ENCODE data around the gene ATPAF2. TPM values are rescaled to one million over a fixed set of nuclear protein-coding genes. Genes with fewer than 3 reads are reported as not detected.
A peak's percentile ranks its signal among the peaks of the same experiment; 100 is the strongest.

ATPAF2 gene
- total RNA-seq, 1 experiment from 2014 or later = 38.8 TPM

DNA sequence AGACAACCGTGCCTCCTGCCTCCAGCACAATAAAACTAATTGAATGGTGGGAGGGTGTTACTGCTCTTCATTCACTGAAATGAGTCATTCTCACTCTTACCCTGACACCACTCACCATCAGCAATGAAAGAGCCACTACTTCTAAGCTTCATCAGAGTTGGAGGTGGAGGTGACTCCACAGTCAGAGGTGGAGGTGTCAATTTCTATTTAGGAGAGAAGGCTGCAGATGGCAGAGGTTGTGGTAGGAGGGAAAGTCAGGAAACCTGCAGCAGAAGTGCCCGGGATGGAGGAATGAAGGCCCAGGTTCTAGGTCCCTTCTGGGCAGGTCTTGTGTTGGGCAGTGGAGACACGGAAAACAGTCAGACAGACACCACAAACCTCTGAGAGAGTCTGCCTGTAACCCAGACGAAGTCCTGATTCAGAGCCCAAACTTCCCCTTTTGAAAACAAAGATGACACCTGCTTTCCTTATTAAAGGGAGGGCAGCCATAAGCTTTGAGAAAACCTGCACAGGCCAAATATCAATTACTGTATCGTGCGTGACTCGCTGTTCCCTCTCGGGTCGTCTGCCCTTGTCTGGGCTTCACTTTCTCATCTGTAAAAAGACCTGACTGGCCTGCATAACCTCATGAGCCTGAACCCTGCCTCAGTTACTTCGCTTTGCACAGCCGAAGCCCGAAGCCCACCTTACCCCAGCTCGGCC, 668 bp downstream of the ATPAF2 start:
- peaks cover 92% of the 10 kb centered on the region for H3K79me2 ChIP-seq (ENCODE audit: low read length)
- no peaks in the 10 kb centered on the region for H4K20me1 ChIP-seq (ENCODE audit: insufficient read depth, low read depth, low read length)
- H3K27me3 ChIP-seq (ENCODE audit: low read length) = no peaks in the 10 kb centered on the region
- DNase-seq = peak; percentile 86
- peak overlapping the region; percentile 89 for H3K9ac ChIP-seq (ENCODE audit: low read length)
- no peaks in the 10 kb centered on the region for H3K9me2 ChIP-seq (replicated peaks; ENCODE audit: insufficient read depth, low read length)
- no peaks in the 10 kb centered on the region for H3K9me3 ChIP-seq (ENCODE audit: low read length)
- peaks cover 68% of the 10 kb centered on the region for H3K4me1 ChIP-seq (ENCODE audit: low read length)
- peak overlapping the region; percentile 69; the same call in 1 of the 2 replicates for H2AFZ ChIP-seq (ENCODE audit: low read length)
- peak overlapping the region; percentile 70 for H3K27ac ChIP-seq (ENCODE audit: low read length)
- peak overlapping the region; percentile 92 for H3K4me2 ChIP-seq (ENCODE audit: low read depth, low read length, poor library complexity, severe bottlenecking)
- no peaks in the 10 kb centered on the region for H3K36me3 ChIP-seq (ENCODE audit: insufficient read depth, low read length)
- H3K4me3 ChIP-seq (ENCODE audit: low read length) = peak overlapping the region; percentile 81

GRCh38 chr17:18037486-18037885, 1.5 kb downstream of the ATPAF2 start:
- peak overlapping the region; percentile 81 for H3K4me3 ChIP-seq (ENCODE audit: low read length)
- H3K79me2 ChIP-seq (ENCODE audit: low read length) = peaks cover 92% of the 10 kb centered on the region

GRCh38 chr17:18035704-18036103, 3.3 kb downstream of the ATPAF2 start:
- peaks cover 90% of the 10 kb centered on the region for H3K79me2 ChIP-seq (ENCODE audit: low read length)
- no peaks in the 10 kb centered on the region for H3K27me3 ChIP-seq (ENCODE audit: low read length)
- H3K4me2 ChIP-seq (ENCODE audit: low read depth, low read length, poor library complexity, severe bottlenecking) = no peak overlapping the region
- no peaks in the 10 kb centered on the region for H3K9me3 ChIP-seq (ENCODE audit: low read length)
- H3K4me3 ChIP-seq (ENCODE audit: low read length) = no peak overlapping the region
- no peak overlapping the region for H3K27ac ChIP-seq (ENCODE audit: low read length)
- DNase-seq = no peak
- no peak overlapping the region for H2AFZ ChIP-seq (ENCODE audit: low read length)
- no peaks in the 10 kb centered on the region for H4K20me1 ChIP-seq (ENCODE audit: insufficient read depth, low read depth, low read length)
- H3K4me1 ChIP-seq (ENCODE audit: low read length) = peaks cover 58% of the 10 kb centered on the region
- no peaks in the 10 kb centered on the region for H3K9me2 ChIP-seq (replicated peaks; ENCODE audit: insufficient read depth, low read length)
- no peak overlapping the region for H3K9ac ChIP-seq (ENCODE audit: low read length)
- no peaks in the 10 kb centered on the region for H3K36me3 ChIP-seq (ENCODE audit: insufficient read depth, low read length)

More at GRCh38 chr17:18037486-18037885, 1.5 kb downstream of the ATPAF2 start:
- H3K4me1 ChIP-seq (ENCODE audit: low read length) = peaks cover 68% of the 10 kb centered on the region
- DNase-seq = peak; percentile 76
- peak overlapping the region; percentile 70 for H3K27ac ChIP-seq (ENCODE audit: low read length)
- no peaks in the 10 kb centered on the region for H4K20me1 ChIP-seq (ENCODE audit: insufficient read depth, low read depth, low read length)
- H3K9me2 ChIP-seq (replicated peaks; ENCODE audit: insufficient read depth, low read length) = no peaks in the 10 kb centered on the region
- no peaks in the 10 kb centered on the region for H3K27me3 ChIP-seq (ENCODE audit: low read length)
- H3K9me3 ChIP-seq (ENCODE audit: low read length) = no peaks in the 10 kb centered on the region
- no peaks in the 10 kb centered on the region for H3K36me3 ChIP-seq (ENCODE audit: insufficient read depth, low read length)
- no peak overlapping the region for H2AFZ ChIP-seq (ENCODE audit: low read length)
- H3K9ac ChIP-seq (ENCODE audit: low read length) = peak overlapping the region; percentile 89
- peak overlapping the region; percentile 92 for H3K4me2 ChIP-seq (ENCODE audit: low read depth, low read length, poor library complexity, severe bottlenecking)

DNA sequence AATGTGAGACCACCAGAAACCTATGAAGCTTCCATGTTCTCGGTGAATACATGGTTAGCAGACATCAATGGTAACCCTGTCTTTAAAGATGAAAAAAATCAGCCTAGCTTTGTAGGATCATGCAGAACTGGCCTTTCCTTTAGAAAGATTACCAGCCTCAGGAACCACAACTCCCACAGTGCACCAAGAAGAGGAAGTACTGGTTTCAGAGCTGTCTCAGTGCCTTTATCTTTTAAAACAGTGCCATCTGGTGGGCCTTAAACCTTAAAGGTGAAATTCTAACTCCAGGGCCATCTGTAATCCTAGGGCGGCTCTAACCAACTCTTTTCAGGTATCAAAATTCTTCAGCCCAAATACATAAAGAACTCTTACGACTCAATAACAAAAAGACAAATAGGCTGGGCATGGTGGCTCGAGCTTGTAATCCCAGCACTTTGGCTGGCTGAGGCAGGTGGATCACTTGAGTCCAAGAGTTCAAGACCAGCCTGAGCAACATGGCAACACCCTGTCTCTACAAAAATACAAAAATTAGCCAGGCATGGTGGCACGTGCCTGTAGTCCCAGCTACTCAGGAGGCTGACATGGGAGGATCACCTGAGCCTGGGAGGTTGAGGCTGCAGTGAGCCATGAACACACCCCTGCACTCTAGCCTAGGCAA, 5.4 kb downstream of the ATPAF2 start:
- no peak overlapping the region for H3K27ac ChIP-seq (ENCODE audit: low read length)
- peak; percentile 94 for DNase-seq
- peaks cover 84% of the 10 kb centered on the region for H3K79me2 ChIP-seq (ENCODE audit: low read length)
- no peaks in the 10 kb centered on the region for H3K27me3 ChIP-seq (ENCODE audit: low read length)
- H3K36me3 ChIP-seq (ENCODE audit: insufficient read depth, low read length) = no peaks in the 10 kb centered on the region
- no peak overlapping the region for H2AFZ ChIP-seq (ENCODE audit: low read length)
- no peak overlapping the region for H3K4me3 ChIP-seq (ENCODE audit: low read length)
- no peak overlapping the region; the same call in 1 of the 2 replicates for H3K9ac ChIP-seq (ENCODE audit: low read length)
- no peaks in the 10 kb centered on the region for H3K9me2 ChIP-seq (replicated peaks; ENCODE audit: insufficient read depth, low read length)
- peak overlapping the region; percentile 15 for H3K4me2 ChIP-seq (ENCODE audit: low read depth, low read length, poor library complexity, severe bottlenecking)
- H3K4me1 ChIP-seq (ENCODE audit: low read length) = peaks cover 52% of the 10 kb centered on the region
- H3K9me3 ChIP-seq (ENCODE audit: low read length) = no peaks in the 10 kb centered on the region
- H4K20me1 ChIP-seq (ENCODE audit: insufficient read depth, low read depth, low read length) = no peaks in the 10 kb centered on the region

- Histone ChIP-seq H3K9me3 (ENCODE audit: low read length) (no peaks in the 10 kb centered on the region), H3K9me2 (replicated peaks; ENCODE audit: insufficient read depth, low read length) (no peaks in the 10 kb centered on the region), H3K4me1 (ENCODE audit: low read length) (peaks cover 39% of the 10 kb centered on the region), H3K9ac (ENCODE audit: low read length) (peak overlapping the region; percentile 19; the same call in 1 of the 2 replicates), H3K27ac (ENCODE audit: low read length) (no peak overlapping the region), H3K36me3 (ENCODE audit: insufficient read depth, low read length) (peaks cover 7% of the 10 kb centered on the region; the same call in 1 of the 2 replicates), H2AFZ (ENCODE audit: low read length) (no peak overlapping the region), H3K4me2 (ENCODE audit: low read depth, low read length, poor library complexity, severe bottlenecking) (no peak overlapping the region), H4K20me1 (ENCODE audit: insufficient read depth, low read depth, low read length) (no peaks in the 10 kb centered on the region), H3K79me2 (ENCODE audit: low read length) (peaks cover 75% of the 10 kb centered on the region), H3K27me3 (ENCODE audit: low read length) (no peaks in the 10 kb centered on the region), H3K4me3 (ENCODE audit: low read length) (no peak overlapping the region)
- DNase-seq = no peak
These were observed 7.0 kb downstream of the ATPAF2 start for GRCh38 chr17:18031955-18032354.

DNA sequence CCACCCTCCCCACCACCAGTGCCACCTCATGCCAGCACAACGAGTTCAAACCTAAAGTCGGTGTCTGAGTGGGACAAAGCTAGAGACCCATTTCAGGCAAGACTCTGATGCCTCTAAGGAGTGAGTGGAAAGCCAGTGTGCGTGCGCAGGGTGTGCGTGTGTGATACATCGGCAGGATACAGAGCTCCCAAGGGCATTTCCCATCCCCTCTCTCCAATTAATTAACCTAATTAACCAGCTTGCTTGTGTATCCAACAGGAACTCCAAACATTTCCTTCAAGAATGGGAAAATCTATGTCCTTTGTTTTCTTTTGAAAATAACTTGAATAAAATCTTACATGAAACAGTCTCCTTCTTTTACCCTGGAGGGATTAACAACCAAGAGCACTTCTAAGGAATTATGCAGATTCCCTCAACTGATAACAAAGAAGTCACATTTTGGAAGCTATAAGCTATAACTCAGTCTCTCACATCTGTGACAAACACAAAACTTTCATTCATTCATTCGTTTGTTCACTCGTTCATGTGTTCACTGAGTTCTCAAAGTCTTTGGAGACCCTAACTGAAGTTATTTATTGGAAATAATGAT, 9.9 kb downstream of the ATPAF2 start:
- no peak overlapping the region for H3K27ac ChIP-seq (ENCODE audit: low read length)
- H3K4me3 ChIP-seq (ENCODE audit: low read length) = no peak overlapping the region
- H2AFZ ChIP-seq (ENCODE audit: low read length) = no peak overlapping the region
- H3K27me3 ChIP-seq (ENCODE audit: low read length) = no peaks in the 10 kb centered on the region
- DNase-seq = no peak
- H3K9me3 ChIP-seq (ENCODE audit: low read length) = no peaks in the 10 kb centered on the region
- peaks cover 7% of the 10 kb centered on the region; the same call in 1 of the 2 replicates for H3K36me3 ChIP-seq (ENCODE audit: insufficient read depth, low read length)
- H3K4me1 ChIP-seq (ENCODE audit: low read length) = peaks cover 20% of the 10 kb centered on the region
- no peak overlapping the region for H3K4me2 ChIP-seq (ENCODE audit: low read depth, low read length, poor library complexity, severe bottlenecking)
- H3K79me2 ChIP-seq (ENCODE audit: low read length) = peaks cover 47% of the 10 kb centered on the region
- no peaks in the 10 kb centered on the region for H3K9me2 ChIP-seq (replicated peaks; ENCODE audit: insufficient read depth, low read length)
- no peak overlapping the region for H3K9ac ChIP-seq (ENCODE audit: low read length)
- no peaks in the 10 kb centered on the region for H4K20me1 ChIP-seq (ENCODE audit: insufficient read depth, low read depth, low read length)

DNA sequence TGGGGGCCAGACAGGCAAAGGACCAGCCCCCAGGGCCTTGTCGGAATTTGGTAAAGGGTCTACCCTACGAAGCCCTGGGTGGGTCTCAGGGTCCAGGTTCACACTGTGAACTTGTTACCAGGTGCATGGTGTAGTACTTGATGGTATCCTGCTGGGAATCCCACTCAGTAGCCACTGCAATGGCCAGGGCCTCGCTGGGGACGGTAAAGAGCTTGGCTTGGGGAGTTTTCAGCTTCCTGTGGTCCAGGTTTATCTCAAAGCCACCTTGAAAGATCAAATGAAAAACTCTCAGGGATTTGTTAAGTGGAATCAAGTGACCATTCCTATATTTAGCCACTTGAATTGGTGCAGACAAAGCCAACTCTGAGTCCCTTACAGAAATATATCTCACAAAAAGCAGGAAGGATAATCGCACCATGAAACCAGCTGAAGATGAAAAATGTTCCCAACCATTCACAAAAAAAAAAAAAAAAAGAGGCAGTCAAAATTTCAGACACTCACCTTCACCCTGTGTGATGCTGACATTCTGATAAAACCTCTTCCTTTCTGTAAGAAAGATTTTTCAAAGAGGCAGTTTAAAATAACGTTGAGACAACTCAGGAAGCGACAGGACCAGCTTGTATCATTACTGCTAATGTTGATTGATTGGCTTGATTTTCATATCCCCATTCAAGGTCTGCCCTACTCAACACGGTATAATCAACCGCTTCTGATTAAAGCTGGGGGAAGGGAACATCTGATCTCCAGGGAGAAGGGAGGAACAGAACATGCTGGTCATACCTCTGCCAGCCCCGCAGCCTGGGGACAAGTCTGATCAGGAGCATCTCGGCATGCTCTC, 10.6 kb downstream of the ATPAF2 start:
- H3K27ac ChIP-seq (ENCODE audit: low read length) = no peak overlapping the region
- no peak overlapping the region for H3K9ac ChIP-seq (ENCODE audit: low read length)
- H4K20me1 ChIP-seq (ENCODE audit: insufficient read depth, low read depth, low read length) = no peaks in the 10 kb centered on the region
- no peak overlapping the region for H3K4me2 ChIP-seq (ENCODE audit: low read depth, low read length, poor library complexity, severe bottlenecking)
- peaks cover 10% of the 10 kb centered on the region; the same call in 1 of the 2 replicates for H3K36me3 ChIP-seq (ENCODE audit: insufficient read depth, low read length)
- peaks cover 41% of the 10 kb centered on the region for H3K79me2 ChIP-seq (ENCODE audit: low read length)
- DNase-seq = no peak
- H2AFZ ChIP-seq (ENCODE audit: low read length) = no peak overlapping the region
- H3K4me3 ChIP-seq (ENCODE audit: low read length) = no peak overlapping the region
- H3K4me1 ChIP-seq (ENCODE audit: low read length) = peaks cover 17% of the 10 kb centered on the region
- H3K9me2 ChIP-seq (replicated peaks; ENCODE audit: insufficient read depth, low read length) = no peaks in the 10 kb centered on the region
- H3K27me3 ChIP-seq (ENCODE audit: low read length) = no peaks in the 10 kb centered on the region
- H3K9me3 ChIP-seq (ENCODE audit: low read length) = no peaks in the 10 kb centered on the region

All from Karpas-422 (cell line).